ENCODE results near the gene CSNK1A1. TPM values are rescaled to one million over a fixed set of nuclear protein-coding genes. Genes with fewer than 3 reads are reported as not detected.
"Not testable (repeated sequence)": the region's sequence is repeated elsewhere in the genome, so short reads cannot be mapped to it uniquely, and the experiment has no call there.

The CSNK1A1 gene
- polyA plus RNA-seq, 1 donor from 2014 or later, result 217 TPM

DNA sequence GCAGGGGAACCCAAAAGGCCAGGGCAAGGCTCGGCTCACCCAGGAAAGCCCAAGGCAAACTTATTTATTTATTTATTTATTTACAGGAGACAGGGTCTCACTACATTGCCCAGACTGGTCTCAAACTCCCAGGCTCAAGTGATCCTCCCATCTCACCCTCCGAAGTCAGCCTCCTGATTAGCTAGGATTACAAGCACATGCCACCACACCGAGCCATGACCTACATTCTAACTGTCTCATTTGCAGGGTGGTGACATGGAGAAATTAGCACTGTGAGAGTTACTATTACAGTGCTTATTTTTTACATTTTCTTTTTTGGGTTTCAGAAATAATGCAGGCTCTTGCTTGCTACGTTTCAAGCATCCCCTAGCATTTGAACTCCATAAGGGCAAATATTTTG, 48.1 kb upstream of the CSNK1A1 start:
- H3K4me3 ChIP-seq (ENCODE audit: low read length), result no peak overlapping the region
- no peaks in the 10 kb centered on the region for H3K36me3 ChIP-seq (ENCODE audit: insufficient read depth, low read length)
- H3K9me3 ChIP-seq (ENCODE audit: low read length), result no peaks in the 10 kb centered on the region
- no peaks in the 10 kb centered on the region for H3K9me2 ChIP-seq (ENCODE audit: insufficient read depth, low read length)
- no peak overlapping the region for H2AFZ ChIP-seq (ENCODE audit: low read depth, low read length)
- no peaks in the 10 kb centered on the region for H3K27me3 ChIP-seq (ENCODE audit: insufficient read depth, low read depth, low read length)
- H3K4me2 ChIP-seq (ENCODE audit: low read length), result no peak overlapping the region
- H4K20me1 ChIP-seq (ENCODE audit: insufficient read depth), result no peaks in the 10 kb centered on the region
- H3F3A ChIP-seq (ENCODE audit: insufficient read depth, low read length, poor library complexity, severe bottlenecking), result no peaks in the 10 kb centered on the region
- no peak overlapping the region for H3K27ac ChIP-seq (ENCODE audit: low read length)
- H3K9ac ChIP-seq (ENCODE audit: low read length), result no peak overlapping the region
- TF ChIP-seq MXI1 (conservative IDR thresholded peaks at IDR 0.05; ENCODE audit: poor library complexity, severe bottlenecking) (no peak), RAD21 (conservative IDR thresholded peaks at IDR 0.05) (no peak), EZH2 (IDR thresholded peaks at IDR 0.05; ENCODE audit: borderline replicate concordance, insufficient read depth, low read length, poor library complexity, severe bottlenecking) (no peak), SMC3 (conservative IDR thresholded peaks at IDR 0.05; ENCODE audit: poor library complexity) (no peak), TAF1 (IDR thresholded peaks at IDR 0.05; ENCODE audit: low read depth) (no peak), POLR2AphosphoS5 (IDR thresholded peaks at IDR 0.05) (no peak)
- TF ChIP-seq, protein P1, sequence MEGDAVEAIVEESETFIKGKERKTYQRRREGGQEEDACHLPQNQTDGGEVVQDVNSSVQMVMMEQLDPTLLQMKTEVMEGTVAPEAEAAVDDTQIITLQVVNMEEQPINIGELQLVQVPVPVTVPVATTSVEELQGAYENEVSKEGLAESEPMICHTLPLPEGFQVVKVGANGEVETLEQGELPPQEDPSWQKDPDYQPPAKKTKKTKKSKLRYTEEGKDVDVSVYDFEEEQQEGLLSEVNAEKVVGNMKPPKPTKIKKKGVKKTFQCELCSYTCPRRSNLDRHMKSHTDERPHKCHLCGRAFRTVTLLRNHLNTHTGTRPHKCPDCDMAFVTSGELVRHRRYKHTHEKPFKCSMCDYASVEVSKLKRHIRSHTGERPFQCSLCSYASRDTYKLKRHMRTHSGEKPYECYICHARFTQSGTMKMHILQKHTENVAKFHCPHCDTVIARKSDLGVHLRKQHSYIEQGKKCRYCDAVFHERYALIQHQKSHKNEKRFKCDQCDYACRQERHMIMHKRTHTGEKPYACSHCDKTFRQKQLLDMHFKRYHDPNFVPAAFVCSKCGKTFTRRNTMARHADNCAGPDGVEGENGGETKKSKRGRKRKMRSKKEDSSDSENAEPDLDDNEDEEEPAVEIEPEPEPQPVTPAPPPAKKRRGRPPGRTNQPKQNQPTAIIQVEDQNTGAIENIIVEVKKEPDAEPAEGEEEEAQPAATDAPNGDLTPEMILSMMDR (IDR thresholded peaks at IDR 0.05; ENCODE audit: poor library complexity, severe bottlenecking), result no peak
- no peaks in the 10 kb centered on the region for H3K79me2 ChIP-seq (replicated peaks; ENCODE audit: insufficient read depth, low read length)

DNA sequence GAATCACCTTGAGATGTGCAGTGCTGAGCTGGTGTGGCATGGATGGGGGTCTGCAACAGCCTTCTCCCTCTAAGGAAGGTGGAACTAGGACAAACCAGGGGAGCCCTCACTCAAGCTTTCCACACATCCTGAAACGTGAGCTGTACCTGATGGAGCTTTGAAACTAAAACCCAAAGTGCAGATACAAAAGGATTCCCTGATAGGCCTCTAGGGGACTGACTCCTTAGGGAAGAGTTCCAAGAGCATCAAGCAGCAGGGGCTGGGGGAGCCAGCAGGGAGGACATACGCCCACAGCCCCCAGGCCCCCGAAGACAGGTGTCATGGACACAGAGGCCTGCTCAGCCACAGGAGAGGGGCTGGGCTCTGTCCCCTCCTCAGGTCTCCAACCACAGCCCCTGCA, 47.7 kb upstream of the CSNK1A1 start:
- no peaks in the 10 kb centered on the region for H3K9me2 ChIP-seq (ENCODE audit: insufficient read depth, low read length)
- TF ChIP-seq, protein P1 (IDR thresholded peaks at IDR 0.05; ENCODE audit: poor library complexity, severe bottlenecking), result no peak
- TF ChIP-seq REST (IDR thresholded peaks at IDR 0.05; ENCODE audit: borderline replicate concordance), result no peak
- no peak overlapping the region for H3K4me3 ChIP-seq (ENCODE audit: low read length)
- H2AFZ ChIP-seq (ENCODE audit: low read depth, low read length), result no peak overlapping the region
- H3K79me2 ChIP-seq (replicated peaks; ENCODE audit: insufficient read depth, low read length), result no peaks in the 10 kb centered on the region
- H3K9me3 ChIP-seq (ENCODE audit: low read length), result no peaks in the 10 kb centered on the region
- H3K36me3 ChIP-seq (ENCODE audit: insufficient read depth, low read length), result no peaks in the 10 kb centered on the region
- no peaks in the 10 kb centered on the region for H4K20me1 ChIP-seq (ENCODE audit: insufficient read depth)
- no peak overlapping the region for H3K27ac ChIP-seq (ENCODE audit: low read length)
- H3F3A ChIP-seq (ENCODE audit: insufficient read depth, low read length, poor library complexity, severe bottlenecking), result no peaks in the 10 kb centered on the region
- no peak overlapping the region for H3K9ac ChIP-seq (ENCODE audit: low read length)
- no peak overlapping the region for H3K4me2 ChIP-seq (ENCODE audit: low read length)
- no peaks in the 10 kb centered on the region for H3K27me3 ChIP-seq (ENCODE audit: insufficient read depth, low read depth, low read length)

GRCh38 chr5:149598234-149598633, 47.0 kb upstream of the CSNK1A1 start:
- H3K4me2 ChIP-seq (ENCODE audit: low read length); H2AFZ ChIP-seq (ENCODE audit: low read depth, low read length); H3K9ac ChIP-seq (ENCODE audit: low read length); H3K36me3 ChIP-seq (ENCODE audit: insufficient read depth, low read length); H3K27ac ChIP-seq (ENCODE audit: low read length); H3K27me3 ChIP-seq (ENCODE audit: insufficient read depth, low read depth, low read length); H3K79me2 ChIP-seq (replicated peaks; ENCODE audit: insufficient read depth, low read length); H3K9me2 ChIP-seq (ENCODE audit: insufficient read depth, low read length); H4K20me1 ChIP-seq (ENCODE audit: insufficient read depth); H3K9me3 ChIP-seq (ENCODE audit: low read length); H3F3A ChIP-seq (ENCODE audit: insufficient read depth, low read length, poor library complexity, severe bottlenecking); H3K4me3 ChIP-seq (ENCODE audit: low read length): not testable (repeated sequence)
